GM18858 (cell line): Measurements from ENCODE around the gene TM6SF1.

Experiments
- ATAC-seq: cut with Tn5 transposase; IDR thresholded peaks from one replicate; pipeline ENCODE4 v1.9.1; 2021; ENCODE audit not compliant: unreplicated experiment

Gene TM6SF1

DNA sequence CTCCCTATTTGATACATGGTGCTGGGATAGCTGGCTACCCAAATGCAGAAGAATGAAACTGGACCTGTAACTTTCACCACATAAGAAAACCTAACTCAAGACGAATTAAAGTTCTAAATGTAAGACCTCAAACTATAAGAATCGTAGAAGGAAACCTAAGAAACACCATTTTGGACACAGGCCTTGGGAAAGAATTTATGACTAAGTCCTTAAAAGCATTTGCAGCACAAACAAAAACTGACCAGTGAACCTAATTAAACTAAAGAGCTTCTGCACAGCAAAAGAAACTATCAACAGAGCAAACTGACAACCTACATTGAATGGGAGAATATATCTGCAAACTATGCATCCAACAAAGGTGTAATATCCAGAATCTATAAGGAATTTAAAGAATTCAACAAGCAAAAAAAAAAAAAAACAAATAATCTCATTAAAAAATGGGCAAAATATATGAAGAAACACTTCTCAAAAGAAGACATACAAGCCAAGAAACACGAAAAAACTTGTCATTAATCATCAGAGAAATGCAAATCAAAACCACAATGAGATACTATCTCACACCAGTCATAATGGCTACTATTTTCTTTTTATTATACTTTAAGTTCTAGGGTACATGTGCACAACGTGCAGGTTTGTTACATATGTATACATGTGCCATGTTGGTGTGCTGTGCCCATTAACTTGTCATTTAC, 63.2 kb downstream of the TM6SF1 start:
- no peak for ATAC-seq

DNA sequence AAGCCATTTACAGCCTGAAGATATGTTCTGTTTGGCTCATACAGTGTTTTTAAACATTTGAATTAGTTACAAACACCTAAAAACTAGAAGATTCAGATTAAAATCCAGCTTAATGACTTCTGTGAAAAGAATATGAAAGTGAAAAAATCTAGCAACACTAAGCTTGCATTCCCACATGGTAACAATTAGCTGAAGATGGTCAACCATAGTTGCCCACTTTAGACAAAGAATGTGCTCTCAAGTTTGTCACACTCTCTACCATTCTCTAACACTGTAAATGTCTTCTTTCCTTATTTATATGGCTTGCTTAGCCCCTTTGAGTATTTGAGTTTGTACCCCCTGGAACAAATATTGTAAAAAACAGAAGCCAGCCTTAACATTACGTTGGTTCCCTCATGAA, 67.4 kb downstream of the TM6SF1 start:
- ATAC-seq = no peak

DNA sequence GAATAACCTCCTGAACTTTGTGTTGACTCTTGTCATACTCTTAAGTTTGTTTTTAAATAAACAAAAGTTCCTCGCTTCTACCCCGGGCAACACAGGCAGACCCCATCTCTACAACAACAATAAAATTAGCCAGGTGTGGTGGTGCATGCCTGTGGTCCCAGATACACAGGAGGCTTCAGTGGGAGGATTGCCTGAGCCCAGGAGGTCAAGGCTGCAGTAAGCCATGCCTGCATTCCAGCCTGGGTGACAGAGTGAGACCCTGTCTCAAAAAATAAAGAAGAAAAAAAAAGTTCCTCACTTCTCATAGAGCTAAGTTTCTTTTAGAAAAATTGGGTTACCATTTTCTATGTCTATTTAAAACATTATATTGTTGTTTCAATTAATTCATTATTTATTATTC, 70.9 kb downstream of the TM6SF1 start:
- no peak for ATAC-seq

DNA sequence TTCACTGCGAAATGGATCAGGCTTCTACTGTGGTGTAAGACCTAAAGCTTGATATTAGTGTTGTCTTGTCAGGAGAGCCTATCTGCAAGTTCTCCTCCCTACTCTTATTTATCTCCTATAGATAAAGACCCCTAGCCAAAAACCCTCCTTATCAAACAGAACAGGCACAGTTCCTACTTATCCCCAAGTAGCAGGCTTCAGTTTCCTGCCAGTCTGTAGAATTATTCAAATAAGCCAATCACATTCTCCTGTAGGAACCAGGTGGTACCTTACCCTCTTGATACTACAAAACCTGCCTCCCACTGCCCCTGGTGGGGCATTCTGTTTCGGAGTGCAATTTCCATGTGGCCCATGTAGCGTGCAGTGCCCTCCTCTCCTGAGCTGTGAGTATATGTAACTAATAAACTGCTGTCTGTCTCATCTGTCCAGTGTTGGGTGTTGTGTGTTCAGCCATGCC, 71.5 kb downstream of the TM6SF1 start:
- ATAC-seq = no peak

DNA sequence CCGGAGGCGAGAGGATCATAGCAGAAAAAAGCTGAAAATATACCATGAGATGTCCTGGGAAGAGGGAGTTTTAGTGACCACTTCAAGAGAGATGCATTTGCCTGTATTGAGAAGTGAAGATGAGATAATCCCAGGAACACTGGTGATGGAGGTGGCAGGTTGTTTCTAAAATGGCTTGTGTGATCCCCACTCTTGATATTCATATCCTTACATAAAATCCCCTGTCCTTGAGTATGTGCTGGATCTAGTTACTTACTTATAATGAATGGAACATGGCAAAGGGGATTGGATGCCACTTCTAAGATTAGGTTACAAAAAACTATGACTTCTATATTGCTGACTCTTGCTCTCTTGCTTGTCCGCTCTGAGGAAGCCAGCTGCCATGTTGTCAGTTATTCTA, 78.1 kb downstream of the TM6SF1 start:
- ATAC-seq = no peak
